GM18507 (cell line): Measurements from ENCODE around the gene BCHE.

ENCODE experiments used
- DNase-seq: peaks from one replicate; pipeline ENCODE4 v3.0.0; 2011; ENCODE audit warnings: low read depth; ENCODE audit not compliant: insufficient read length; ENCODE audit errors: extremely low spot score
- FAIRE-seq: peaks from 2 replicates; lab custom pipeline; 2011; peaks lifted over from hg19 to GRCh38; lab: Jason Lieb, UNC

The BCHE gene

GRCh38 chr3:165837058-165837525, at the start of gene BCHE:
Gene BCHE (minus strand): TSS chr3:165837423. CDS start chr3:165831033, 6,390 bp downstream.
- DNase-seq (no peak), FAIRE-seq (no peak)

DNA sequence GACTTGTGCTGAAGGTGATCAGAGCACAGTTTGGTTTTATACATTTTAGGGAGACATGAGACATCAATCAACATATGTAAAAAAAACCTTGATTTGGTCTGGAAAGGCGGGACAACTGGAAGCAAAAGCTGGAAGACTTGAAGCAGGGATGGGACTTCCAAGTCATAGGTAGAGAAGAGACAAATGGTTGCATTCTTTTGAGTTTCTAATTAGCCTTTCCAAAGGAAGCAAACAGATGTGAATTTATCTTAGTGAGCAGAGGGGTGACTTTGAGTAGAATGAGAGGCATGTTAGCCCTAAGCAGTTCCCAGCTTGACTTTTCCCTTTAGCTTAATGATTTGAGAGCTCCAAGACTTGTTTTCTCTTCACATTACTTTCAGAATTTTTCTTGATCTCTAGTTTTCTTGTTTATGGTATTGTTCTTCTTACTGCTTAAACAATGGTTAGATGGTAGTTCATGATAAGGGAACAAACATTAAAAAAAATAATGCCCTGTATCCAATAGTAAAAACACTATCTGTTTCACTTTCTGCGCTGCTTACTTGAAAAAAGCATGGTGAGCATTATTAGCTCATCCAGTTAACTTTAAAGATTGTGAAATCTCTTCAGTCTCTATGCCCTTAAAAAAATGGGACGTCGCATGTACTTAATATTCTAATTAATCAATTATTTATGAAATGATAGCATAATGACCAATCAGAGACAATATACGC, 48.5 kb upstream of the BCHE start:
- FAIRE-seq (no peak), DNase-seq (no peak)

DNA sequence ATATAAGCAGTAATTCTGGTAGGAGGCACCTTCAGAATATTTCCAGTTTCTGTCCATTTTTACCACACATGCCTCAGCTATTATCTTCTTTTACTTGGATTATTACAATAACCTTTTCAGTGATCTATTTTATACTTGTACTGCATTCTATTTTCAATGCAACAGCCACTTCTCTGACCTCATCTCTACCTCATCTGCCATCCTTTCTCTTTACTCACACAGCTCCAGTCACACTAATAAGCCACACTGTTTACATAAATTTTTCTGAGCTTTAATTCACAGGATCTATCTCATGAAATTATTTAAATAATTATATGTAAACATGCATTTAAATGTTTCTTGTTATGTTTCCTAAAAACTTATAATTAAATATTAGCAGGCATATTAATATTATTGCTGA, 47.3 kb upstream of the BCHE start:
- DNase-seq: no peak
- FAIRE-seq: no peak

GRCh38 chr3:165883863-165884478, 46.7 kb upstream of the BCHE start:
- DNase-seq: no peak
- FAIRE-seq: no peak

- FAIRE-seq (no peak), DNase-seq (no peak)
Observed at GRCh38 chr3:165883117-165883516, 45.9 kb upstream of the BCHE start.

DNA sequence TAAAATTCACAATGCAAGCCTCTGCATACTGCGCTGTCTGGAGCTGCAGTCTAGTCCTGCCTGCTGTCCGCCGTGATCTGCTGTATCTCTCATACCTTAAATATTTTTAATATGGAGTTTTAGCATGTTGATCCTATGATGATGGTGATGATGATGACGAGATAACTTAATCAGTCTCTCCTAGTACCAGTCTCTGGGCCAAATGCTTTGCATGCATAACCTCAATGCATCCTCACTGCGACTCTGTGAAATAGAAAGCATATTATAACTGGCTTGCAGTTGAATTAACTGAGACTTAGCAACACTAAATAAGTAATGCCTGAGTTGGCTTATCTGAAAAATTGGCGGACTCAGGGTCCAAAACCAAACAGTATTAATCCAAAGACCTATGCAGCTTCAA, 38.4 kb upstream of the BCHE start:
- FAIRE-seq (no peak), DNase-seq (no peak)

- FAIRE-seq (no peak), DNase-seq (no peak)
Observed at GRCh38 chr3:165874663-165875489, 37.7 kb upstream of the BCHE start.

DNA sequence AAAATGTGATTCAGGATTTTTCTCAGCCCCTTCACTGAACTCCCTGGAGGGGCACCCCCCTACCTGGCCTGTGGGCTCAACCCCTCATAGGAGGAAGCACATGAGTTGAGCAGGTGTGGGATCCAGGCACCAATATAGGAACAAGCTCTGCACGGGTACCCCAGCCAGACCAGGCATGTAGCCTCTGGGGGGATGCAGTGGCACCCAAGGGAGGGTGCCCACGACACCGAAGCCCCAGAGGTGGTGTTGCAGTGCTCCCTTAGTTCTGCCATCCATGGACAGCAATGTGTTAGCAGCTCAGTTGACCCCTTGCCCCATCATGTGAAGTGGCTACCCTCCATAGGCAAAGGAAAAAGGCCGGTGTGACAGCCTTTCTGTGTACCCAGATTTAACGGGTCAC, 30.9 kb upstream of the BCHE start:
- FAIRE-seq (no peak), DNase-seq (no peak)

- DNase-seq (no peak), FAIRE-seq (no peak)
Observed at GRCh38 chr3:165859061-165859460, 21.8 kb upstream of the BCHE start.

GRCh38 chr3:165855581-165855980, 18.4 kb upstream of the BCHE start:
- DNase-seq (no peak), FAIRE-seq (no peak)

GRCh38 chr3:165854696-165855095, 17.5 kb upstream of the BCHE start:
- peak; percentile 70 for FAIRE-seq
- no peak for DNase-seq

DNA sequence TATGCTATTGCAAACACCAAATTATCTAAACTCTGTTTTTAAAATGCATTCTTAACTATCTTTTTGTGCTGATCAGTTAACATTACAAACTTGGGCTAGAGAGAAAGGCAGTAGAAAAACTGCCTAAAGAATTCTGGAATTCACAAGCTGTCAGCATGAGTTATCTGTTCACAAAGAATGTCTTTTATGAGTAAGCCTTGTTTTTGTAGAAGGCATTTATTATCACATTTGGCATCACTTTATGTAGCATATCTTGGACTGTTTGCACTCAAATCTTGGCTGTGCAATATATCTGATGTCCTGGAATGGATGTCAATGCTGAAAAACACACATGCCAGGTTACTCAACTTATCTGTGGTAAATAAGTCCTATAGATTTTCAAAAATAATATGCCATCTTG, 15.5 kb upstream of the BCHE start:
- DNase-seq (no peak), FAIRE-seq (no peak)

GRCh38 chr3:165852191-165852590, 15.0 kb upstream of the BCHE start:
- FAIRE-seq: no peak

DNA sequence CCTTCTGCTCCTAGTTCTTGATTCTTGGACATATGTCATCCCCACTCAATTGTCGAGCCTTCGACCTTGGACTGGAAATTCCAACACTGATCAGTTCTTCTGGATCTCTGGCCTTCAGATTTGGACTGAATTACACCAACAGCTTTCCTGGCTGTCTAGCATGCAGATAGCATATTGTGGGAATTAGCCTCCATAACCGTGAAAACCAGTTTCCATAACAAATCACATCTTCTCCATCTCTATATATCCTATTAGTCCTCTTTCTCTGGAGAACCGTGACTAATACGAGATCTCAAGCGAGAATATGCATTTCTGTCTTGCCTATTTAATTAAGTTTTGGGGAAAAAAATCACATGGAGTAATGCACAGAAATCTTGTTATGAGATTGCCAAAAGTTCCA, 8.8 kb upstream of the BCHE start:
- no peak for FAIRE-seq
- DNase-seq: no peak

More at GRCh38 chr3:165852191-165852590, 15.0 kb upstream of the BCHE start:
- DNase-seq: no peak

DNA sequence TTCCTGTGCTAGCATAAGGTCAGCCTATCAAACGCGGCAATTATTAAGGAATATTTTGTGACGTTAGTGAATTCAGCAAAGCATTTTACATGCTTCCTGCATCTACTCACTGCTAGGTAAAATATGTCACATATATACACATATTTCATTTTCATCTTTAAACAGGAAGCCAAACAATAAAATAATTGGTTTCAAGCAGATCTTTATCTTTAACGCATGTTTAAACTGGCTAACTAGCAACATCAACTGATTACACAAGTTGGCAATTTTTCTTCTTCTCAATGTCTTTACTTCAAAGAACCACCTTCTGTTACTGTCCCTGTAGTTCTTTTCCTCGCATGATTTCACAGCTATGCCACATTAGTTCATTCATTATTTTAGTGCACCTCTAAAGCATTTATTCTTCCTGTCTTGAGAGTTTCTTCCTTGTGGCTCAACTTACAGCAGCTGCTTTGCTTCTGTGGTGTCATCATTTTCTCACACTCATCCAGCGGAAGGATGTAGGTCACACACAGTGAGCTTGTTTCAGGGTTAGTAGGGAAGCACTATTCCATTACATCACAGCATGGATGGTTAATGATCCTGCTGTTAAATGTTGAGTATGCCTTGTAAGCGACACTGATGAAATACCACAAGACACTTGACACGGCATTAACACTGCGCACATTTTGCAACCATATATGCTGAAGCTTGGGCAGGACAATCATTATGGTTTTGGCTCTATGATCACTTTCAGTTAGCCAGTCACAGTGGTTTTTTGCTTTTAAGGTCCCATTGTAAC, 2.3 kb upstream of the BCHE start:
- FAIRE-seq: no peak
- DNase-seq: no peak

DNA sequence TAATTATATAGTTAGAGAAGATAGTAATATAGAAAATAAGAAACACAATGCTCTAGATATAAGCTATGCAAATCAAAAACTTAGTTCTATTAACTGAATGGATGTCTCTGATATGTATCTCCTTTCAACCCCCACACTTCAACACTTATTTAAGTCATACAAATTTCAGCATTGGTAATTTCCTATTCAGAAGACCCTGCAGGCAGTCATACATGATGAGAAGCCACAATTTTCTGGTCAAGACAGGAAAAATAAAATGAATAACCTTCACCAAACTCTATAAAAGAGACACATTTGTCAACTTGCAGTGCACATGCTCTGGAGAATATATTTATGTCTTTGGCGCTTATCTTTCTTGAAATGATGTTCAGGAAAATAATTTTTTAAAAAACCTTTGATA, 578 bp upstream of the BCHE start:
- DNase-seq (no peak), FAIRE-seq (no peak)

- FAIRE-seq: no peak
Observed at GRCh38 chr3:165835431-165835830, 1.8 kb downstream of the BCHE start.

GRCh38 chr3:165830746-165831145, 6.5 kb downstream of the BCHE start:
- FAIRE-seq (no peak), DNase-seq (no peak)

More at GRCh38 chr3:165835431-165835830, 1.8 kb downstream of the BCHE start:
- DNase-seq: no peak

DNA sequence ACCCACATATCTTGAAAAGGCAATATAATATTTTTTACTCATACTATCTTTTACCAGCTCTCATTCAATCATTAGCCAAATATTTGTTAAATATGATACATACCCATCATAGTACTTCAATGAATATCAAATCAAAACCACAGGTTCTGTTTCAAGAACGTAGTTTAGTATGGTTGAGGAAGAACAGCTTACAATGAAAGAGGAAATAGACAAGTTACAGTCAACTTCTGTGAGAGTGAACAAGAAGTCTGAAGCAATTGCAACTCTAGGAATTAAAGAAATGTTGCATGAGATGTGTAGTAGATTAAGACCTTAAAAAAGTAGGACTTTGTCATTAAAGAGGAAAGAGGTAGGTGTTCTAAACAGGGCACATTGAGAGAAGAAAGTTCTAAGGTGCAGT, 9.3 kb downstream of the BCHE start:
- FAIRE-seq (no peak), DNase-seq (no peak)

- FAIRE-seq (no peak), DNase-seq (no peak)
Observed at GRCh38 chr3:165827233-165827632, 10.0 kb downstream of the BCHE start.
